Eye (tissue), 1 donor: Measurements from ENCODE around the gene KLHL25.
A peak's percentile ranks its signal among the peaks of the same experiment; 100 is the strongest.
"Not testable (repeated sequence)": the region's sequence is repeated elsewhere in the genome, so short reads cannot be mapped to it uniquely, and the experiment has no call there.

ENCODE experiments used
- DNase-seq: peaks from one replicate; pipeline ENCODE4 v3.0.0-alpha.2; 2015

KLHL25 gene

GRCh38 chr15:85794598-85795336 is at the start of gene KLHL25:
Gene KLHL25 (minus strand): TSS chr15:85794925. CDS start chr15:85769810, 25,115 bp downstream.
- DNase-seq: peak; percentile 97

- no peak for DNase-seq
Observed at GRCh38 chr15:85840802-85841152, 46.1 kb upstream of the KLHL25 start.

GRCh38 chr15:85840079-85840801 is 45.5 kb upstream of the KLHL25 start:
- peak; percentile 89 for DNase-seq

GRCh38 chr15:85839643-85840042 is 44.9 kb upstream of the KLHL25 start:
- DNase-seq: no peak

GRCh38 chr15:85838655-85839054 is 43.9 kb upstream of the KLHL25 start:
- DNase-seq: no peak

GRCh38 chr15:85837881-85838280 is 43.2 kb upstream of the KLHL25 start:
- no peak for DNase-seq

GRCh38 chr15:85837011-85837433 is 42.3 kb upstream of the KLHL25 start:
- no peak for DNase-seq

GRCh38 chr15:85834651-85835050 is 39.9 kb upstream of the KLHL25 start:
- DNase-seq: no peak

- DNase-seq: no peak
Observed at GRCh38 chr15:85832394-85832793, 37.7 kb upstream of the KLHL25 start.

- peak; percentile 85 for DNase-seq
Observed at GRCh38 chr15:85831415-85832113, 36.8 kb upstream of the KLHL25 start.

- DNase-seq: not testable (repeated sequence)
Observed at GRCh38 chr15:85829754-85830153, 35.0 kb upstream of the KLHL25 start.

- DNase-seq: peak; percentile 14
Observed at GRCh38 chr15:85828874-85829273, 34.1 kb upstream of the KLHL25 start.

- DNase-seq: no peak
Observed at GRCh38 chr15:85828126-85828525, 33.4 kb upstream of the KLHL25 start.

GRCh38 chr15:85826756-85827515 is 32.2 kb upstream of the KLHL25 start:
- DNase-seq: no peak

- peak; percentile 45 for DNase-seq
Observed at GRCh38 chr15:85825719-85826118, 31.0 kb upstream of the KLHL25 start.

GRCh38 chr15:85825118-85825517 is 30.4 kb upstream of the KLHL25 start:
- DNase-seq: no peak

GRCh38 chr15:85821545-85821944 is 26.8 kb upstream of the KLHL25 start:
- DNase-seq: no peak

GRCh38 chr15:85819938-85820337 is 25.2 kb upstream of the KLHL25 start:
- no peak for DNase-seq

- DNase-seq: no peak
Observed at GRCh38 chr15:85813234-85813633, 18.5 kb upstream of the KLHL25 start.

- DNase-seq: no peak
Observed at GRCh38 chr15:85810075-85810474, 15.3 kb upstream of the KLHL25 start.

- no peak for DNase-seq
Observed at GRCh38 chr15:85805420-85805819, 10.7 kb upstream of the KLHL25 start.

GRCh38 chr15:85804481-85805170 is 9.9 kb upstream of the KLHL25 start:
- DNase-seq: no peak
